Loucy (cell line): ENCODE measurements around the gene NCAPD2.

Experiments
- CTCF ChIP-seq: fragments of 200-600 bp; sonication (generic); conservative IDR thresholded peaks from 2 replicates; pipeline ENCODE4 v1.5.1; 2014; ENCODE audit warnings: mild to moderate bottlenecking, antibody characterized with exemption, low read length
- EZH2phosphoT487 ChIP-seq: fragments of 200-600 bp; IDR thresholded peaks from 2 replicates; pipeline ENCODE4 v1.6.1; 2018; ENCODE audit warnings: antibody characterized with exemption, mild to moderate bottlenecking, moderate library complexity, borderline replicate concordance

GRCh38 chr12:6555018-6555691, 61.3 kb downstream of the NCAPD2 start:
- no peak for TF ChIP-seq CTCF
- no peak for TF ChIP-seq EZH2phosphoT487
